NCI-H345 (cell line): Measurements from ENCODE around the gene ATMIN.

ENCODE experiments used
- DNase-seq: peaks from one replicate; lab custom pipeline; 2025; lab: John Stamatoyannopoulos, UW

Gene ATMIN

GRCh38 chr16:81005610-81006161 is 30.0 kb upstream of the ATMIN start:
- DNase-seq: no peak

GRCh38 chr16:81006211-81006812 is 29.3 kb upstream of the ATMIN start:
- DNase-seq: peak; percentile 53

GRCh38 chr16:81006813-81007695 is 28.6 kb upstream of the ATMIN start, which contains the start of the genes CENPN and CMC2:
TSS of gene CENPN (plus strand) at chr16:81007214. CDS start at chr16:81011940, 4,726 bp downstream.
TSS of gene CMC2 (minus strand) at chr16:81006885. CDS start at chr16:80997394, 9,491 bp downstream.
- peak; percentile 93 for DNase-seq

GRCh38 chr16:81008505-81008789 is 27.2 kb upstream of the ATMIN start:
- DNase-seq: no peak

- DNase-seq: no peak
Observed at GRCh38 chr16:81012974-81013373, 22.7 kb upstream of the ATMIN start.

- DNase-seq: no peak
Observed at GRCh38 chr16:81014672-81015071, 21.0 kb upstream of the ATMIN start.

GRCh38 chr16:81018496-81018895 is 17.1 kb upstream of the ATMIN start:
- DNase-seq: no peak

GRCh38 chr16:81026429-81026828 is 9.2 kb upstream of the ATMIN start:
- no peak for DNase-seq

GRCh38 chr16:81029930-81030604 is 5.6 kb upstream of the ATMIN start:
- DNase-seq: no peak

- DNase-seq: peak; percentile 17
Observed at GRCh38 chr16:81035975-81036750, 521 bp downstream of the ATMIN start.

- no peak for DNase-seq
Observed at GRCh38 chr16:81036751-81037350, 1.2 kb downstream of the ATMIN start.

GRCh38 chr16:81040131-81040530 is 4.5 kb downstream of the ATMIN start:
- DNase-seq: no peak

GRCh38 chr16:81040842-81041241 is 5.2 kb downstream of the ATMIN start:
- DNase-seq: no peak

GRCh38 chr16:81041696-81042095 is 6.1 kb downstream of the ATMIN start:
- DNase-seq: no peak

GRCh38 chr16:81042821-81043220 is 7.2 kb downstream of the ATMIN start:
- DNase-seq: no peak

GRCh38 chr16:81053761-81054160 is 18.1 kb downstream of the ATMIN start:
- DNase-seq: no peak

GRCh38 chr16:81060576-81061306 is 25.1 kb downstream of the ATMIN start:
- DNase-seq: no peak

GRCh38 chr16:81061307-81061640 is 25.6 kb downstream of the ATMIN start:
- no peak for DNase-seq

- DNase-seq: no peak
Observed at GRCh38 chr16:81061871-81062608, 26.4 kb downstream of the ATMIN start.

- DNase-seq: no peak
Observed at GRCh38 chr16:81066681-81067080, 31.0 kb downstream of the ATMIN start.
